Breast epithelium (tissue), 3 donors: Measurements from ENCODE around the gene SIN3A.

Experiments used
- POLR2A ChIP-seq: fragments of 450-650 bp; IDR thresholded peaks from one replicate; pipeline ENCODE4 v1.6.1; 2016; ENCODE audit warnings: antibody characterized with exemption, mild to moderate bottlenecking, moderate library complexity
- POLR2AphosphoS5 ChIP-seq, 3 donors: sonication (generic); formaldehyde crosslinking; IDR thresholded peaks; one replicate each; pipeline ENCODE4 v1.6.1; 2017; ENCODE audit warnings: antibody characterized with exemption in 3 of 3
- TF ChIP-seq, protein P1 (sequence below), 3 donors: fragments of 450-650 bp; IDR thresholded peaks; one replicate each; pipeline ENCODE4 v1.5.1; 2016 to 2017; ENCODE audit warnings: antibody characterized with exemption in 3 of 3, mild to moderate bottlenecking in 3 of 3, moderate library complexity in 3 of 3

DNA sequence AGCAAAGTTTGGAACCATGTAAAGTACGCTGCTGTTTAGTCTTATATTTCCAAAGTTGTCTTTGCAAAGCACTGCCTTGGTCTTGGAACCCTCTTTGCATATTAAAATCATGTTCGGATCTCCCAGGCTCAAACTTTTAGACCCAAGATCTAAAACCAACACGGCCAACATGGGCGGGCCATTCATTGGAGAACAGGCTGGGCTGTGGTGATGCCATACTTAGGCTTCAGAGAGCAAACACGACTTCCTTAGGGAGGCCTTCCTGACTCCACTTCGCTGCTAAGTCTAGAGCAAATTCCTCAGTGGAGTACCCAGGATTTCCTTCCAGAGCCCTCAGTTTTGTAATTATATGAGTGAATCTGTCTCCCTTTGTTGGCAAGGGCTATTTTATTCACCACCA lies 86.6 kb downstream of the SIN3A start:
- TF ChIP-seq, protein P1, sequence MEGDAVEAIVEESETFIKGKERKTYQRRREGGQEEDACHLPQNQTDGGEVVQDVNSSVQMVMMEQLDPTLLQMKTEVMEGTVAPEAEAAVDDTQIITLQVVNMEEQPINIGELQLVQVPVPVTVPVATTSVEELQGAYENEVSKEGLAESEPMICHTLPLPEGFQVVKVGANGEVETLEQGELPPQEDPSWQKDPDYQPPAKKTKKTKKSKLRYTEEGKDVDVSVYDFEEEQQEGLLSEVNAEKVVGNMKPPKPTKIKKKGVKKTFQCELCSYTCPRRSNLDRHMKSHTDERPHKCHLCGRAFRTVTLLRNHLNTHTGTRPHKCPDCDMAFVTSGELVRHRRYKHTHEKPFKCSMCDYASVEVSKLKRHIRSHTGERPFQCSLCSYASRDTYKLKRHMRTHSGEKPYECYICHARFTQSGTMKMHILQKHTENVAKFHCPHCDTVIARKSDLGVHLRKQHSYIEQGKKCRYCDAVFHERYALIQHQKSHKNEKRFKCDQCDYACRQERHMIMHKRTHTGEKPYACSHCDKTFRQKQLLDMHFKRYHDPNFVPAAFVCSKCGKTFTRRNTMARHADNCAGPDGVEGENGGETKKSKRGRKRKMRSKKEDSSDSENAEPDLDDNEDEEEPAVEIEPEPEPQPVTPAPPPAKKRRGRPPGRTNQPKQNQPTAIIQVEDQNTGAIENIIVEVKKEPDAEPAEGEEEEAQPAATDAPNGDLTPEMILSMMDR (IDR thresholded peaks at IDR 0.05): no peak
- TF ChIP-seq POLR2A: no peak
- TF ChIP-seq POLR2AphosphoS5 (IDR thresholded peaks at IDR 0.05): no peak
